AG04449 (cell line): ENCODE results near the gene PPP1R14D.

Experiments used
- CTCF ChIA-PET: fragments of 350-600 bp; formaldehyde crosslinking; extraction: SDS; loops from one replicate; lab custom pipeline; 2021; ENCODE audit warnings: antibody characterized with exemption; lab: Yijun Ruan, JAX
- POLR2A ChIA-PET: fragments of 400-600, 350-600 bp; formaldehyde crosslinking; extraction: SDS; loops from one replicate; lab custom pipeline; 2020; ENCODE audit warnings: antibody characterized with exemption, inconsistent platforms; lab: Yijun Ruan, JAX
- DNase-seq: peaks from one replicate; pipeline ENCODE4 v3.0.0-alpha.2; 2010; ENCODE audit warnings: low read depth, low spot score
- H3K4me3 ChIP-seq: 2 replicates; pipeline ENCODE4 v1.5.1; 2011; ENCODE audit warnings: low read depth, mild to moderate bottlenecking, control low read depth, low read length
- CTCF ChIP-seq: IDR thresholded peaks from one replicate; pipeline ENCODE4 v1.5.1; 2011; ENCODE audit warnings: mild to moderate bottlenecking, moderate library complexity, low read length, control low read depth, inconsistent platforms; ENCODE audit not compliant: insufficient read depth; ENCODE audit errors: missing control alignments

The PPP1R14D gene

DNA sequence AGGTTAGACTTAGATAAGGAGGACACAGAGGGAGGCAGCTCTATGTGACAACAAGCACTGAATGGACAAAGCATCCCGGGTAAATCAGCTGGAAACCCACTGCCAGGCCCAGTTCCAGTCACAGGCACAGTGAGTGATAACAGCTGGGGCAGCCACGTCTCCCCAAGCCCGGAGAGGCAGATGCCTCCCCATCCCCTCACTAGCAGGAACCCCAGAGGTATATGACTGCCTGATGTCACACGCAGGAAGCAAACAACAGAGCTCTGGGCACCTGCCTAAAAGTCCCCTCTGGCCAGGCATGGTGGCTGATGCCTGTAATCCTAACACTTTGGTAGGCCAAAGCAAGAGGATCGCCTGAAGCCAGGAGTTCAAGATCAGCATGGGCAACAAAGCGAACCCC is 40.5 kb downstream of the PPP1R14D start:
- ChIA-PET CTCF (interaction anchor here (0.8 to 3.3 kb wide), 5 partner anchors 21 to 106 kb away, joined by 3 to 18 read pairs (median 4); partner anchors contain the start of genes GCHFR and VPS18), POLR2A (no interaction called here)
- TF ChIP-seq CTCF = no peak
- DNase-seq = no peak
- H3K4me3 ChIP-seq = no peak overlapping the region

DNA sequence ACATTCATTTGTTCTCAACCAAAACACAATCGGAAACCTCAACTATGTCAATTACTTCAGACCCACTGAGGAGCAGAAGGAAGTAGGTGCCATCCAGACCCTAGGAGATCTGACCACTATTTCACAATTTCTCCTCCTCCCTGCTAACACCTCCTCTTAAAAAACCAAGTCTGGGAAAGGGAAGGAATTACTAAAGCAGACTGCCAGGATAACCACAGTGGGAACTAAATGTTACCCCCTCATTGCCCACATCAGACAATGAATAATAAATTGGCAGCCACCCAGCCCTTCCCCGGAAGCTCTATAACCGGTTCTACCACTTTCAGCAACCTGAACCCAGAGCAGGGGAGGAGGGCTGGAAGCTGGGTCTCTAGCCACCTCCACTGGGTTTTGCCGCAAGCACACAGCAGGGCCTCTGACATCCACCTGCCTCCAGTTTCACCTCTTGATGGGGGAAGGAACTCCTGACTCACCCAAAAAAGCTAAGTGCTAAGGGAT is 41.1 kb downstream of the PPP1R14D start:
- no peak overlapping the region for H3K4me3 ChIP-seq
- no peak for TF ChIP-seq CTCF
- DNase-seq = no peak
- POLR2A ChIA-PET = no interaction called here
- CTCF ChIA-PET = interaction anchor here (0.8 to 3.3 kb wide), 5 partner anchors 23 to 106 kb away, joined by 3 to 18 read pairs (median 4); partner anchors contain the start of genes GCHFR and VPS18

- POLR2A ChIA-PET = no interaction called here
- no peak for TF ChIP-seq CTCF
- H3K4me3 ChIP-seq = no peak overlapping the region
- CTCF ChIA-PET = interaction anchor here (0.7 to 2.1 kb wide), 8 partner anchors 15 to 109 kb away, joined by 3 to 11 read pairs (median 5); partner anchors contain the start of genes DNAJC17, VPS18 and ZFYVE19
- DNase-seq = no peak
Observed at GRCh38 chr15:40785814-40786213, 42.7 kb downstream of the PPP1R14D start.

GRCh38 chr15:40785164-40785563 is 43.3 kb downstream of the PPP1R14D start:
- CTCF ChIA-PET = interaction anchor here (0.8 to 2.1 kb wide), 7 partner anchors 14 to 109 kb away, joined by 3 to 11 read pairs (median 6); partner anchors contain the start of genes DNAJC17, VPS18 and ZFYVE19
- no peak for TF ChIP-seq CTCF
- no peak overlapping the region for H3K4me3 ChIP-seq
- POLR2A ChIA-PET = no interaction called here
- DNase-seq = no peak

DNA sequence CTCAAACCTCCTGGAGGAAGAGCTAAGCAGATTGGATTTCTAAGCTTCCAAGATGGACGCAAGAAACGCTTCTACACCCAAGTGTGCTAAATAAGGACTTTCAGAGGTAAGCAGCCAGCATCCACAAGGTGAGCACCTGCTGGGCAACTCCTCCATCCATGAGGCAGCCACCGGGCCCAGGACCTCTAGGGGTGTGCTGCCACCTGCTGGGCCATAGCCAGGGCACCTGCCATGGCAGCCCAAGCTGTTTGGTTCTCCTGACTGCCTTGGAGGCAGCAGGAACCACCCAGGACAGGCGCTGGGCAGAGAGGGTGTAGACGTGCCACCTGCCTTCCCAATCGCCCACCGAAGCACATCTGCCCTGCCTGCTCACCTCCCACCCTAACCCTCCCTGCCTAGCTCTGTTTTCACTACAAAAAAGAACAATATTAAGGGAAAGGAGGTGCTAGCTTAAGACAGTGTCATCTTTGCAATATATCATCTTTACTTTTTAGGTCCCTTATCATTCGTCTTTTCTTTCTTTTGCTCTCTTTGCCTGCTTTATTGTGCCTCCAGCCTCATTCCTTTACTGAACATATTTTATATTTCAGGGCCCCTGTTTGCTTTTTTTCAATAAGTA is 45.8 kb downstream of the PPP1R14D start:
- no peak overlapping the region for H3K4me3 ChIP-seq
- CTCF ChIA-PET = interaction anchor here (0.6 to 2.4 kb wide), 10 partner anchors 9 to 109 kb away, joined by 3 to 11 read pairs (median 4); no protein-coding TSS in a partner anchor
- TF ChIP-seq CTCF = peak; percentile 55
- POLR2A ChIA-PET = no interaction called here
- no peak for DNase-seq

GRCh38 chr15:40776537-40777141 is 51.9 kb downstream of the PPP1R14D start:
- CTCF ChIA-PET = interaction anchor here (0.7 to 2.5 kb wide), 6 partner anchors 8 to 118 kb away, joined by 3 to 8 read pairs (median 4); partner anchors contain the start of gene VPS18
- DNase-seq = no peak
- POLR2A ChIA-PET = interaction anchor here (0.6 kb wide), 1 partner anchor 66 kb away, joined by 4 read pairs; no protein-coding TSS in a partner anchor
- H3K4me3 ChIP-seq = no peak overlapping the region
- no peak for TF ChIP-seq CTCF
